ENCODE measurements around the gene UBE2QL1. TPM values are rescaled to one million over a fixed set of nuclear protein-coding genes. Genes with fewer than 3 reads are reported as not detected.

Gene UBE2QL1
- total RNA-seq, 2 experiments from 2014 or later, result not detected

- no peaks in the 10 kb centered on the region for H4K20me1 ChIP-seq (ENCODE audit: insufficient read depth, low read length)
- H3K4me2 ChIP-seq (ENCODE audit: low read length), result no peak overlapping the region
- H3K36me3 ChIP-seq (ENCODE audit: insufficient read depth, low read length), result no peaks in the 10 kb centered on the region
- BruUV-seq (replicated peaks), result no TSS peak
- DNase-seq (ENCODE audit: low spot score), result no peak
- POLR2A ChIA-PET, result no interaction called here
- H3K9me3 ChIP-seq (ENCODE audit: low read length), result no peaks in the 10 kb centered on the region
- CTCF ChIA-PET (ENCODE audit: unreplicated experiment), result no interaction called here
- peaks cover 6% of the 10 kb centered on the region for H3K4me1 ChIP-seq (ENCODE audit: insufficient read depth, low read length, poor library complexity, severe bottlenecking)
- no peak overlapping the region for H2AFZ ChIP-seq (ENCODE audit: low read length)
- no peak overlapping the region for H3K27ac ChIP-seq (ENCODE audit: low read depth, low read length, poor library complexity, severe bottlenecking)
- H3K79me2 ChIP-seq (ENCODE audit: insufficient read depth, low read depth, low read length), result no peaks in the 10 kb centered on the region
- no peaks in the 10 kb centered on the region for H3K9me2 ChIP-seq (ENCODE audit: insufficient read depth, low read length)
- TF ChIP-seq EZH2phosphoT487 (IDR thresholded peaks at IDR 0.05; ENCODE audit: borderline replicate concordance, low read depth, low read length) (no peak), CTCF (conservative IDR thresholded peaks at IDR 0.05; ENCODE audit: low read length) (no peak)
- no peak overlapping the region for H3K4me3 ChIP-seq (ENCODE audit: low read depth, low read length, poor library complexity, severe bottlenecking)
- intact Hi-C loops (cut with micrococcal nuclease; ENCODE audit: unreplicated experiment), result no loop called here
Observed at GRCh38 chr5:6490246-6490645, 41.6 kb downstream of the UBE2QL1 start.

GRCh38 chr5:6490693-6491092, 42.0 kb downstream of the UBE2QL1 start:
- BruUV-seq (replicated peaks), result no TSS peak
- ChIA-PET POLR2A (no interaction called here), CTCF (ENCODE audit: unreplicated experiment) (no interaction called here)
- no peak for TF ChIP-seq EZH2phosphoT487 (IDR thresholded peaks at IDR 0.05; ENCODE audit: borderline replicate concordance, low read depth, low read length)
- TF ChIP-seq CTCF (conservative IDR thresholded peaks at IDR 0.05; ENCODE audit: low read length), result no peak
- H3K9me2 ChIP-seq (ENCODE audit: insufficient read depth, low read length), result no peaks in the 10 kb centered on the region
- no peak overlapping the region for H3K4me3 ChIP-seq (ENCODE audit: low read depth, low read length, poor library complexity, severe bottlenecking)
- H2AFZ ChIP-seq (ENCODE audit: low read length), result no peak overlapping the region
- no peaks in the 10 kb centered on the region for H3K9me3 ChIP-seq (ENCODE audit: low read length)
- peaks cover 1% of the 10 kb centered on the region for H3K4me1 ChIP-seq (ENCODE audit: insufficient read depth, low read length, poor library complexity, severe bottlenecking)
- intact Hi-C loops (cut with micrococcal nuclease; ENCODE audit: unreplicated experiment), result no loop called here
- H4K20me1 ChIP-seq (ENCODE audit: insufficient read depth, low read length), result no peaks in the 10 kb centered on the region
- H3K36me3 ChIP-seq (ENCODE audit: insufficient read depth, low read length), result no peaks in the 10 kb centered on the region
- no peak overlapping the region for H3K27ac ChIP-seq (ENCODE audit: low read depth, low read length, poor library complexity, severe bottlenecking)
- no peak overlapping the region for H3K4me2 ChIP-seq (ENCODE audit: low read length)
- H3K79me2 ChIP-seq (ENCODE audit: insufficient read depth, low read depth, low read length), result no peaks in the 10 kb centered on the region
- no peak for DNase-seq (ENCODE audit: low spot score)

- Histone ChIP-seq H3K4me1 (ENCODE audit: insufficient read depth, low read length, poor library complexity, severe bottlenecking) (no peaks in the 10 kb centered on the region), H3K79me2 (ENCODE audit: insufficient read depth, low read depth, low read length) (no peaks in the 10 kb centered on the region), H2AFZ (ENCODE audit: low read length) (no peak overlapping the region), H3K4me2 (ENCODE audit: low read length) (no peak overlapping the region), H3K4me3 (ENCODE audit: low read depth, low read length, poor library complexity, severe bottlenecking) (no peak overlapping the region), H4K20me1 (ENCODE audit: insufficient read depth, low read length) (no peaks in the 10 kb centered on the region), H3K9me3 (ENCODE audit: low read length) (no peaks in the 10 kb centered on the region), H3K9me2 (ENCODE audit: insufficient read depth, low read length) (no peaks in the 10 kb centered on the region), H3K27ac (ENCODE audit: low read depth, low read length, poor library complexity, severe bottlenecking) (no peak overlapping the region), H3K36me3 (ENCODE audit: insufficient read depth, low read length) (no peaks in the 10 kb centered on the region)
- intact Hi-C loops (cut with micrococcal nuclease; ENCODE audit: unreplicated experiment), result no loop called here
- no TSS peak for BruUV-seq (replicated peaks)
- ChIA-PET POLR2A (no interaction called here), CTCF (ENCODE audit: unreplicated experiment) (no interaction called here)
- TF ChIP-seq CTCF (conservative IDR thresholded peaks at IDR 0.05; ENCODE audit: low read length) (no peak), EZH2phosphoT487 (IDR thresholded peaks at IDR 0.05; ENCODE audit: borderline replicate concordance, low read depth, low read length) (no peak)
- no peak for DNase-seq (ENCODE audit: low spot score)
Observed at GRCh38 chr5:6491196-6491918, 42.7 kb downstream of the UBE2QL1 start.
